NCI-H1048 (cell line): Measurements from ENCODE around the gene NAXD.
"Not testable (repeated sequence)": the region's sequence is repeated elsewhere in the genome, so short reads cannot be mapped to it uniquely, and the experiment has no call there.

Source experiments
- DNase-seq: peaks from one replicate; lab custom pipeline; 2025; lab: John Stamatoyannopoulos, UW

The NAXD gene

DNA sequence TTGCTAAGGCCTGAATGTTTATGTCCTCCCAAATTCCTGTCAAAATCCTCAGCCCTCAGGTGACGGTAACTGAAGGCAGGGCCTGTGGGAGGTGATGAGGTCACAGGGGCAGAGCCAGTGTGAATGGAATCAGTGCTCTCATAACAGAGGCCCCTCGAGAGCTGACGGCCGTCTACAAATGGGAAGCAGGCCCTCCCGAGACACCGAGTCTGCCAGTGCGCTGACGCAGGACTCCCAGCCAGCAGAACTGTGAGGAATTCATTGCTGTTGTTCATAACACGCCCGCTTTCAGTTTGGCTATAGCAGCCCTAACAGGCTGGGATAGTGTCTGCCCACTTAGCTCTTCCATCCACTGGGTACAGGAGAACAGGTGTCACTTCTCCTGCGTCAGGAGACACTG is 49.3 kb downstream of the NAXD start:
- no peak for DNase-seq

DNA sequence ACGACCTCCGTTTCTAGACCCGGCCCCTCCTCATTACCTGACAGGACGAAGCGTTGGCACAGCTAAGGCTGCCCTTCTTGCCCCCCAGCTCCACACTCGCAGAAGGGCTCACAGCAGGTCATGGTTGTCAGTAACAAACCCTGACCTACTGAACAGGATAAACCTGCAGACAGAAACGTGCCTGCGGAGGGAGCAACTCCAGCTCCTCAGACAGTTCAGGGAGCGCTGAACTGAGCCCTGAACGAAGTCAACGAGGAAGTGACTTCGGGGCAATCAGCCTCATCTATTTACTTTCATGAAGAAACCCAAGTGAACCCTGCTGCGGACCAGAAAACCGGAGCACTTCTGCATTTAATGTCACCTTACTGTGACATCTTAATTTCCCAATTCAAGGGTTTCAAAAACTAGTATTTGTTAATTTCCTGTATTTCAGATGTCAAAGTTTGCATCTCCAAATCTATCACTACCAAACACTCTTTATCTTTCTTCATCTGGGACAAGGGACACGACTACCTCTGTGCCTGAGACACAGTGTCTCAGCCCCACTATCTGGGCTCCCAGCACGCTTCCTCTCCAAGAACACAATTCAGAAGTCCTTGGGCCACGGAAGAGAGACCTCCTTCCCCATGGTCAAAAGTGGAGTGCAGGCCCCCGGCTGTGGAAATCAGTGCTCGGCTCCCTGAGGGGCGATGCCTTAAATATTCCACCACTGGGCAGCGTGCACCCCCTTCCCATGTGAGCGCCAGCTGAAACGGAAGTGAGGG is 50.3 kb downstream of the NAXD start:
- no peak for DNase-seq

DNA sequence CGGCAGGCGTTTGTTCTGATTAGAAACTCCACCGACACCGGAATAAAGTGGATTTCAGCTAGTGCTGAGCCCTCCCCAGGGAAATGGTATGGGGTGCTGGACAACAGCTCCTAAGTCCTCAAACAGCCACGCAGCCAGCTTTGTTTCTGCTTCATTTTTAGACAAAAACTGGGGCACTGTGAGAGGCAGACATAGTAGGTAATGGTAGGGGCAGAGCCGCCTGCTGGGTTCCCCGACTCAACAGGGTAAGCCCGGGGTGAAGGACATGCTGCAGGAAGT is 50.8 kb downstream of the NAXD start:
- DNase-seq = no peak

DNA sequence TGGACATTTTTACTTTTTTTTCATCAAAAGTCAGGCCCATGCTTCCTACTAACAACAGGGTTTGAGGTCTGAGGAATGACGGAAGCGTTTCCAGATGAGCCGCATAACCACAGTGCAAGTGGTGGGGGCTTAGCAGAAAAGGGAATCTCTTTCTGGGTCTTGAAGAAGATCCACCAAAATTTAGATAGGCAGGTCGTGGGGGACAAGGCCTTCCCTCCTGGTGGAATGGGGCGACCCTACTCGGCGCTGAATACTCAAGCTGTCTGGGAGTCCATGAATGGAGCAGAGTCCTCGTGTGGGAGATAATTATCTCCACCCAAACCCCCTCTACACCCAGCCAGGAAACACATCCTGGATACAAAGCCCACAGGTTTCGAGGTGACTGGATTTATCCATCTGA is 53.7 kb downstream of the NAXD start:
- no peak for DNase-seq

DNA sequence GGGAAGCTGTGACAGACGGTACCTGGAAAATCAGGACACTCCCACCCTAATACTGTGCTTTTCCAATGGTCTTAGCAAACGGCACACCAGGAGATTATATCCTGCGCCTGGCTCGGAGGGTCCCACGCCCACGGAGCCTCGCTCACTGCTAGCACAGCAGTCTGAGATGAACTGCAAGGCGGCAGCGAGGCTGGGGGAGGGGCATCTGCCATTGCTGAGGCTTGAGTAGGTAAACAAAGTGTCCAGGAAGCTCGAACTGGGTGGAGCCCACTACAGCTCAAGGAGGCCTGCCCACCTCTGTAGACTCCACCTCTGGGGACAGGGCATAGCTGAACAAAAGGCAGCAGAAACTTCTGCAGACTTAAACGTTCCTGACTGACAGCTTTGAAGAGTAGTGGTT is 54.5 kb downstream of the NAXD start:
- DNase-seq = not testable (repeated sequence)

DNA sequence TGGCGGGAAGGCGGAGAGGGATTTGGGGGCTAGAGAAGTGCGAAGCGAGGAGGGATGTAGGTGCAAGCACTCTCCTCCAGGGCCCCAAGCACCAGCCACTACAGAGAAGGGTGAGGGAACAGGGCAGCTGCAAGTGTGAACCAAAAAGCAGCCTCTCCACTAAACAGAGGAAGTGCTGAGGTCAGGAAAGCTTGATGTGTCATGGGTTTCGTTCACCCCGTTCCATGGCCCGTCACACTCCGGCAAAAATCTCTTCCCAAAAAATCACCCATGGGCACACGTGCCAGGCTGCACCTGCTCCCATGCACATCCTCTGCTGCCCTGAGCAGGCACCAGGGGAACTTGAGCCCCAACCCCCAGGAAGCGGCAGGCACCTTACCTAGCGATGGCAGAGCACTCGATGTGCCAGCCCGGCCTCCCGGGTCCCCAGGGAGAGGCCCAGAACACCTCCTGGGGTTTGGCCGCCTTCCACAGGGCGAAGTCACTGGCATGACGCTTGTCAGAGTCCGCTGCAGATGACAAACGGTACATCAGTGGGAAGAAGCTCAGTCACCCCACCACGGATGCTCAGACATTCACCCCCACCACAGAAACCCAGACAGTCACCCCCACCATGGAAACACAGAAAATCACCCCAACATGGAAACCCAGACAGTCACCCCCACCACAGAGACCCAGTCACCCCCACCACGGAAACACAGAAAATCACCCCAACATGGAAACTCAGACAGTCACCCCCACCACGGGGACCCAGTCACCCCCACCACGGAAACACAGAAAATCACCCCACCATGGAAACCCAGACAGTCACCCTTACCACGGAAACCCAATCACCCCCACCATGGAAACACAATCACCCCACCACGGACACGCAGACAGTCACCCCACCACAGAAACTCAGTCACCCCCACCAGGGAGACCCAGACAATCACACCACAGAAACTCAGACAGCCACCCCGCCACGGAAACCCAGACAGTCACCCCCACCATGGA is 61.5 kb downstream of the NAXD start:
- no peak for DNase-seq

DNA sequence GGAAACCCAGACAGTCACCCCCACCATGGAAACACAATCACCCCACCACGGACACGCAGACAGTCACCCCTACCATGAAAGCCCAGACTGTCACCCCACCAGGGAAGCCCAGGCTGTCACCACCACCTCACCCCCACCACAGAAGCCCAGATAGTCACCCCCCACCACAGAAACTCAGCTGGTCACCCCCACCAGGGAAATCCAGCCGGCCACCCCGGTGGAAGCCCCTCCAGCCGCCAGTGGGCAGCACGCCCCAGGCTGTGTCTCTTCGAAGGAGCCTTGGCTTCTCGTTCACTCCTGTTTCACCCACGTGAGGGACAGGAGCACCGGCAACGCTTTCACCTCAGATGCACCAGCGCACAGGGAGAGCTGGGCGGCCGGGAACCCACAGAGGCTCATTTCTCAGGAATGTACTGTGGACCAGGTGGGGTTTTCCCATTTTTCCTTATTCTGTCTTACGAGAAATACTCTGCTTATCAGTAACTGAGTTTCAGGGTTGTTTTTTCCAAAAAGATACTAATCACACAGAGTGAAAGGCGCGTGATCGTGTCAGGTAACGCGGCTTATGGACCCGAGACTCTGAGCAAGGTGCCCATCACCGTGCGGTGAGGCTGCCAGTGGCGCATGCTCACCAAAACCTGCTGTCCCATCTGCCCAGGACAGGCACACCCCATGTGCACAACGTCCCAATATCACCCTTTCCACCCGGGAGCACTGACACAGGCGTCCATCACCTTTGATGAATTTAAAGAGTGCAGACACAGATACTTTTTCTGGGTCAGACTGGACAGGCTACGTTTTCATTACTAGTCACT is 62.6 kb downstream of the NAXD start:
- DNase-seq = no peak

DNA sequence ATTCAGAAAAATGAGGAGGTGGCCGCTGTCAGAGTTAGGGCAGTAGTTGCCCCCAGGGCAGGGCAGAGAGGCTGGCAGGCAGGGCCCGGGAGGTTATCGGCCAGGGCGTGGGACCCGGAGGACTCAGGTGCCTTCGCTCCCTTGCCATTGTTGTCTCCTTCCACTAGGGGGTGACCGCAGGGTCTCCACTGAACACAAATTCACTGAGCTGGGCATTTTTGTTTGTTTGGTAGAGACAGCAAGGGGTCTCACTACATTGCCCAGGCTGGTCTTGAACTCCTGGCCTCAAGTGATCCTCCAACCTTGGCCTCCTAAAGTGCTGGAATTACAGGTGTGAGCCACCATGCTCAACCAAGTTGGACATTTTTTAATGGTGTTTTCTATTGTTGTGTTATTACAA is 65.5 kb downstream of the NAXD start:
- no peak for DNase-seq

DNA sequence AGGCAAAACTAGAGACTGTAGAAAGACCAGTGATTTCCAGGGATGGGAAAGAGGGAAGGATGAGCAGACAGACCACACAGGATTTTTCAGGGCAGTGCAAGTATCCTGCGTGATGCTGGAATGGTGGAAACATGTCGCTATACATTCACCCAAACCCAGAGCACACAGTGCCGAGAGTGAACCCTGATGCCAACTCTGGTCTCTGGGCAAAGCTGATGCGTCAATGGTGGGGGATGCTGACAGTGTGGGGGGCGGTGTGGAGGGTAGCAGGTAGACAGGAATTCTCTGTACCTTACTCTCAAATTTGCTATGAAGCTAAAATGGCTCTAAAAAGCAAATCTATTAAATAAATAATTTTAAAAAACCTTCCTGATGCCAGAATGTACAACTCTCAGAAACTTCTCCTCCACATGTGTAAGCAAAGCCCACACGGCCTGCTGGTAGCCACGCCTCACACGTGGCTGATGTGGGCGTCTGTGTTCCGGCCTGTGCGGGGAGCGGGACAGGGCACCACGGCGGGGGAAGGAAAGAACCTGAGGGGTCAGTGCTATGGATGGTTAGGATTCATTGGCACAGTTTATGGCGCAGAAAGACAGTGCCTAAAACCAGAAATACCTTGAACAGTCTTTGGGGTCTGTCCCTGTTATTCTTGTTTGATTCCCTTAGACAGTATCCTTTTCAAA is 66.7 kb downstream of the NAXD start:
- DNase-seq = no peak

DNA sequence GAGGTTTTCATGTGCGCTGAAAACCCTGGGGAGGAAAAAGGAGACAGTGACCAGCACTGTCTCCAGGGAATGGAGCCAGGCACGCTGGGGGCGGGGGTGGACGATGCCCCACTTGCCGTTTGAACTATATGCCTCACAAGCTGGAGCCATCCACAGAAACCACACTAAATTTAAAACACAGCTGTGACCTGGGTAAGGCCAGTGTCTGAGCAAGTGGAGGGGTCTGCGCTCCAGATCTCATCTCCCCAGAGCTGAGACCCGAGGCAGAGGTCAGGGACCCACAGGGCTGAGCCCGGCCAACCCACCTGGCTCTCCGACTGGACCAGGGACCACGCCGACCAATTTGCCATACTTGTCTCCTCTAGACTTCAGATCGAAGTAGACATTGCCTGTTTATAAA is 67.4 kb downstream of the NAXD start:
- DNase-seq = no peak

DNA sequence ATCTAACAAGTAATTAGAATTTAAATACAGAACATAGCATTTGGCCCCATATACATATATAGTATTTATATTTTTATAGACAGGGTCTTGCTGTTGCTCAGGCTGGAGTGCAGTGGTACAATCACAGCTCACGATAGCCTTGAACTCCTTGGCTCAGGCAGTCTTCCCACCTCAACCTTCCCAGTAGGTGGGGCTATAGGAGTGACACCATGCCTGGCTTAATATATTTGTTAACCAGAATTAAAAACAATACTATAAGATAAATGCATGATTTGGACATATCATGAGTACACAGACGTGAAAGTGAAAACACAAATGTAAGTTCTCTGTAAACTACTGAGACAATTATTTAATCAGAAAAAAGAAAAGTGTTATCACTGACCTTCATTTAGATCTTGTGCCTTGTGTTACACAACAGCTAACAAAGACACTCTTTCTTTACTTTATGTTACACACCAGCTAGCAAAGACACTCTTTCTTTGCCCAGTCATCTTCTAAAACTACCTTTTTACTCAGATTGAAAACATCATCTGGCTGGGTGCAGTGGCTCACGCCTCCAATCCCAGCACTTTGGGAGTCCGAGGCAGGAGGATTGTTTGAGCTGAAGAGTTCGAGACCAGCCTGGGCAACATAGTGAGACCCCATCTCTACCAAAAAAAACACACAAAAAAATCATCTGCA is 68.0 kb downstream of the NAXD start:
- DNase-seq = no peak

DNA sequence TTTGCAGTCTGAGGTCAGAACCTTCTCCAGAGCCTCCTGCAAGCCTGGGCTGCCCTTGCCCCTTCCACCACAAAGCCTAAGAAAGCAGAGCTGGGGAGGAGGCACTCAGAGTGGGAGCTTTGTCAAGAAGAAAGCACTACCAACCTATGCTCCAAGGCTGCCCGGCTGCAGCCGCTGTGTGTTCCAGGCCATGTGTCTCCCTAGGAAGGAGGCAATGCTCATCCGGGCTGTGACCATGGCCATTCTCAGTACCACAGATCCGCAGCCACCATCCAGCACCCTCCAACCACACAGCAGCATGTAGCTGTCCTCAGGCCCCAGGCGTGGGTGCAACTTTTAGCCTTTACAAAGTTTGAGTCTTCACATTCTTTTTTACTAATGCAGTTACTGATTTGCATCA is 68.6 kb downstream of the NAXD start:
- no peak for DNase-seq

DNA sequence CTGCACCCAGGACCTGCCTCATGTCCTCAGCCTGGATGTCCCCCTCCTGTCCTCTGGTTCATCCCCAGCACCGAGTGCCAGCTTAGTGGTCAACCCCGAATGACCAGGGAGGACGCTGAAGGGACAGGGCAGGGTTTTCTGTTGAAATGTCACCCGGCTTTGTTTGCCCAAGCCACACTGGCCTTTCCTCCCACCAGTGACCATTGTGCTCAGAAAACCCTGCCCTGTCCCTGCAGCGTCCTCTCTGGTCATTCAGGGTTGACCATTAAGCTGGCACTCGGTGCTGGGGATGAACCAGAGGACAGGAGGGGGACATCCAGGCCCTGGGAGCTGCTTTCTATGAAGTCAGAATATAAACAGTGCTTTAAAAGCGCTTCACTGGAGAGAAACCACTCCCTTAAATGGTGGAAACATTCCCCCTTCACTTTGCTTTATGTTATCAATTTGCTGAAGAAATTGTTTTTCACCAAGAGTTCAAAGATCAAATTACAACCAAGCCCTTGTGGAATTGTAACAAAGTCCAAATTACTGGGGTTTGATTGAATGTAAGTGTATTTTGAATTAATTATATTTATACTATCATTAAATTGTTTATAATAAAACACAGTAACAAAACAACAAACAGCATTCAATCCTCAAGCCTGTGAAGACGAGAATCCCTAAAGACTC is 69.2 kb downstream of the NAXD start:
- DNase-seq = no peak

DNA sequence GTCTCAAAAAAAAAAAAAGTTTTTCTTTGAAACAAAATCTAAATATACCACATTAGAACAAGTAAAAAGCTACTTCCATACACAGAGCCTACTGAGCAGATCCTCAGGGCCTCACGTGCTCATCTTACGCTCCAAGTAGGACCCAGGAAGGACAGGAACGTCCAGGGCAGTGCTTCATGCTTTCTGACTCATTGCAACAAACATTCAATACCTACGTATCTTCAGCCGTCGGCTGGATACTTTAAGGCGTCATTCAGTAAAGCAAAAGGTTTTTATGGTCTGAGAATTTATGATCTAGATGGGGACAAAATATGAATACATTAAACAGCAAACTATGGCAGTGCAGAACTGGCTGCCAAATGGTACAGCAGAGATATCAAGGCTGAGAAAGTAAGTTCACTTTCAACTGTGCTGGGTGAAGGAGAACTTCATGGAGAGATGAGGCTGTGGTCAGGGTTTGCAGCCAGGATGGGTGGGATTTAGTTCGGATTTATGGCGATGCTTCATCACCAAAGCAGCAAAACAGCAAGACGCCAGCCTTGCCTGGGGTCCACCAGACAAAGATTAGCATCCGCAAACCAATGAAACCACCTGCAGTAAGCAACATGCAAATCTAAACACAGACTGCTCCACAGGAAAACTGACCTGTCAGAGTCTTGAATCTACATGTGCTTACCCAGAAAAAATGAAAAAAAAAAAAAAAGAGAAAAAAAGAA is 70.1 kb downstream of the NAXD start:
- no peak for DNase-seq

DNA sequence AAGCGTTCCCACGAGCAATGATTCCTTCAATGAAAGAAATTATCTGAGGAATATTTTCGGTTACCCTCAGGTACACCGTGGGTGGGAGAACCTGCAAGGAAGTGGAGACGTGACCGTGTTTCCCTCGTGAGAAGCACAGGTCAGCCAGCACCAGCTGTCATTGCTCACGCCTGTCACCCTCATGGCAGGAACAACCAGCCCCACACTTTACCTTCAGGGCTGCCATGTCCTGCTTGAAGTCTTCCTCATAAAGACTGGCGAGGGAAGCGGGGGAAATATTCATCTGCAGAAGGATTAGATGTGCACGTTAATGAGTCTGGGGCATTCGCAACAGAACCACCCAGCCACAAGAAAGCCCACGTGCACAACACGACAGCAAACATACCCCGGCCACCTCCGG is 72.4 kb downstream of the NAXD start:
- DNase-seq = no peak

DNA sequence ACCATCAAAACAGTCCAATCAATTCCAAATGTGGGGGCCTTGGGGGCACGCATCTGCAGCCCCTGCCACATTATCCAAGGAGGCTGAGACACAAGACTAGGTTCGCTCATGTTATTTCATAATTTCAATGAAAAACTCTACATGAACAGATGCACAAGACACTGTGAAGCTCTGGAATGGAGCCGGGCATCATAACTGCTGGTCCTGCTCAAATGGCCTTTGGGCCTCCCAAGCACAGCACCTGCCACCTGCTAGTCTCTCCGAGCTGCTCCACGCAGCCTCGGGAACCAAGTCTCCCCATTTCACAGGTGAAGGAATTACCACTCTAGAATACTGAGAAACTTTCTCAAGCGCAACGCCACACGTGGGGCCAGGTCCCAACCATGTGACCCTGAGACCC is 73.7 kb downstream of the NAXD start:
- DNase-seq = no peak
